ENCODE data around the gene BCL3. TPM values are rescaled to one million over a fixed set of nuclear protein-coding genes. Genes with fewer than 3 reads are reported as not detected.

Gene BCL3
- total RNA-seq, 1 experiment from 2014 or later = 7.8 TPM

GRCh38 chr19:44741841-44742329 is 6.6 kb upstream of the BCL3 start:
- no peak for TF ChIP-seq ZBTB21 (CRISPR knock-in tag; IDR thresholded peaks at IDR 0.05; ENCODE audit: borderline replicate concordance)
- H3K27ac Mint-ChIP-seq = no peak overlapping the region
- peaks cover 19% of the 10 kb centered on the region for H3K4me1 Mint-ChIP-seq
- no peaks in the 10 kb centered on the region for H3K9me3 Mint-ChIP-seq
- POLR2A ChIA-PET = interaction anchor here (0.8 kb wide), 1 partner anchor 12 kb away, joined by 3 read pairs; no protein-coding TSS in a partner anchor
- H3K36me3 Mint-ChIP-seq = no peaks in the 10 kb centered on the region
- DNase-seq (ENCODE audit: low spot score) = no peak
- peaks cover 37% of the 10 kb centered on the region for H3K27me3 Mint-ChIP-seq (ENCODE audit: low read depth)
- CTCF ChIA-PET = interaction anchor here (0.7 to 4.5 kb wide), 6 partner anchors 11 to 43 kb away, joined by 3 to 23 read pairs (median 4); no protein-coding TSS in a partner anchor
- ATAC-seq = peak; percentile 43
- H3K4me3 Mint-ChIP-seq = no peak overlapping the region

- POLR2A ChIA-PET = no interaction called here
- no peak overlapping the region for H3K27ac Mint-ChIP-seq
- no peak for ATAC-seq
These were observed 6.0 kb upstream of the BCL3 start for GRCh38 chr19:44742330-44743061.

More at GRCh38 chr19:44742330-44743061, 6.0 kb upstream of the BCL3 start:
- Mint-ChIP-seq H3K27me3 (ENCODE audit: low read depth) (peaks cover 41% of the 10 kb centered on the region), H3K36me3 (no peaks in the 10 kb centered on the region), H3K4me3 (no peak overlapping the region), H3K9me3 (no peaks in the 10 kb centered on the region), H3K4me1 (peaks cover 18% of the 10 kb centered on the region)
- DNase-seq (ENCODE audit: low spot score) = no peak
- CTCF ChIA-PET = interaction anchor here (0.7 to 2.6 kb wide), 8 partner anchors 11 to 190 kb away, joined by 3 to 20 read pairs (median 3); no protein-coding TSS in a partner anchor
- TF ChIP-seq NFE2L1 (CRISPR knock-in tag; IDR thresholded peaks at IDR 0.05) (no peak), HMGA2 (CRISPR knock-in tag; IDR thresholded peaks at IDR 0.05) (no peak), ATF3 (CRISPR knock-in tag; conservative IDR thresholded peaks at IDR 0.05) (no peak), ZNF219 (CRISPR knock-in tag; IDR thresholded peaks at IDR 0.05; ENCODE audit: borderline replicate concordance) (no peak), FOXP1 (CRISPR knock-in tag; IDR thresholded peaks at IDR 0.05; ENCODE audit: borderline replicate concordance) (no peak), E2F1 (CRISPR knock-in tag; IDR thresholded peaks at IDR 0.05) (no peak), PREB (CRISPR knock-in tag; IDR thresholded peaks at IDR 0.05; ENCODE audit: borderline replicate concordance) (no peak), TEAD4 (CRISPR knock-in tag; IDR thresholded peaks at IDR 0.05) (no peak), SOX15 (CRISPR knock-in tag; IDR thresholded peaks at IDR 0.05) (no peak), OVOL2 (CRISPR knock-in tag; IDR thresholded peaks at IDR 0.05; ENCODE audit: borderline replicate concordance) (no peak), IRF1 (CRISPR knock-in tag; IDR thresholded peaks at IDR 0.05) (no peak), ZMAT4 (CRISPR knock-in tag; IDR thresholded peaks at IDR 0.05) (no peak), USF2 (CRISPR knock-in tag; IDR thresholded peaks at IDR 0.05) (no peak), ESRRA (CRISPR knock-in tag; IDR thresholded peaks at IDR 0.05; ENCODE audit: borderline replicate concordance) (no peak), NR3C1 (CRISPR knock-in tag; conservative IDR thresholded peaks at IDR 0.05; ENCODE audit: low read depth) (no peak)
- TF ChIP-seq, protein P1, sequence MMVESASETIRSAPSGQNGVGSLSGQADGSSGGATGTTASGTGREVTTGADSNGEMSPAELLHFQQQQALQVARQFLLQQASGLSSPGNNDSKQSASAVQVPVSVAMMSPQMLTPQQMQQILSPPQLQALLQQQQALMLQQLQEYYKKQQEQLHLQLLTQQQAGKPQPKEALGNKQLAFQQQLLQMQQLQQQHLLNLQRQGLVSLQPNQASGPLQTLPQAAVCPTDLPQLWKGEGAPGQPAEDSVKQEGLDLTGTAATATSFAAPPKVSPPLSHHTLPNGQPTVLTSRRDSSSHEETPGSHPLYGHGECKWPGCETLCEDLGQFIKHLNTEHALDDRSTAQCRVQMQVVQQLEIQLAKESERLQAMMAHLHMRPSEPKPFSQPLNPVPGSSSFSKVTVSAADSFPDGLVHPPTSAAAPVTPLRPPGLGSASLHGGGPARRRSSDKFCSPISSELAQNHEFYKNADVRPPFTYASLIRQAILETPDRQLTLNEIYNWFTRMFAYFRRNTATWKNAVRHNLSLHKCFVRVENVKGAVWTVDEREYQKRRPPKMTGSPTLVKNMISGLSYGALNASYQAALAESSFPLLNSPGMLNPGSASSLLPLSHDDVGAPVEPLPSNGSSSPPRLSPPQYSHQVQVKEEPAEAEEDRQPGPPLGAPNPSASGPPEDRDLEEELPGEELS (CRISPR knock-in tag; IDR thresholded peaks at IDR 0.05) = no peak
- TF ChIP-seq, protein P2, sequence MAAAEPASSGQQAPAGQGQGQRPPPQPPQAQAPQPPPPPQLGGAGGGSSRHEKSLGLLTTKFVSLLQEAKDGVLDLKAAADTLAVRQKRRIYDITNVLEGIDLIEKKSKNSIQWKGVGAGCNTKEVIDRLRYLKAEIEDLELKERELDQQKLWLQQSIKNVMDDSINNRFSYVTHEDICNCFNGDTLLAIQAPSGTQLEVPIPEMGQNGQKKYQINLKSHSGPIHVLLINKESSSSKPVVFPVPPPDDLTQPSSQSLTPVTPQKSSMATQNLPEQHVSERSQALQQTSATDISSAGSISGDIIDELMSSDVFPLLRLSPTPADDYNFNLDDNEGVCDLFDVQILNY (CRISPR knock-in tag; IDR thresholded peaks at IDR 0.05) = no peak
- TF ChIP-seq, protein P3, sequence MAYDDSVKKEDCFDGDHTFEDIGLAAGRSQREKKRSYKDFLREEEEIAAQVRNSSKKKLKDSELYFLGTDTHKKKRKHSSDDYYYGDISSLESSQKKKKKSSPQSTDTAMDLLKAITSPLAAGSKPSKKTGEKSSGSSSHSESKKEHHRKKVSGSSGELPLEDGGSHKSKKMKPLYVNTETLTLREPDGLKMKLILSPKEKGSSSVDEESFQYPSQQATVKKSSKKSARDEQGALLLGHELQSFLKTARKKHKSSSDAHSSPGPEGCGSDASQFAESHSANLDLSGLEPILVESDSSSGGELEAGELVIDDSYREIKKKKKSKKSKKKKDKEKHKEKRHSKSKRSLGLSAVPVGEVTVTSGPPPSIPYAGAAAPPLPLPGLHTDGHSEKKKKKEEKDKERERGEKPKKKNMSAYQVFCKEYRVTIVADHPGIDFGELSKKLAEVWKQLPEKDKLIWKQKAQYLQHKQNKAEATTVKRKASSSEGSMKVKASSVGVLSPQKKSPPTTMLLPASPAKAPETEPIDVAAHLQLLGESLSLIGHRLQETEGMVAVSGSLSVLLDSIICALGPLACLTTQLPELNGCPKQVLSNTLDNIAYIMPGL (CRISPR knock-in tag; IDR thresholded peaks at IDR 0.05) = no peak
- TF ChIP-seq, protein P4, sequence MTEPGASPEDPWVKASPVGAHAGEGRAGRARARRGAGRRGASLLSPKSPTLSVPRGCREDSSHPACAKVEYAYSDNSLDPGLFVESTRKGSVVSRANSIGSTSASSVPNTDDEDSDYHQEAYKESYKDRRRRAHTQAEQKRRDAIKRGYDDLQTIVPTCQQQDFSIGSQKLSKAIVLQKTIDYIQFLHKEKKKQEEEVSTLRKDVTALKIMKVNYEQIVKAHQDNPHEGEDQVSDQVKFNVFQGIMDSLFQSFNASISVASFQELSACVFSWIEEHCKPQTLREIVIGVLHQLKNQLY (CRISPR knock-in tag; IDR thresholded peaks at IDR 0.05) = no peak

Measured in WTC11 (cell line).